GM10248 (cell line): ENCODE data around the gene FBLN1.

ENCODE experiments used
- CTCF ChIA-PET: fragments of 300-600 bp; sonication (Branson Sonifier 250); formaldehyde crosslinking; extraction: SDS; loops from one replicate; lab custom pipeline; 2021; ENCODE audit warnings: antibody characterized with exemption; lab: Yijun Ruan, JAX
- POLR2A ChIA-PET: fragments of 350-650 bp; sonication (Branson Sonifier 250); formaldehyde crosslinking; extraction: SDS; loops from one replicate; lab custom pipeline; 2020; ENCODE audit warnings: antibody characterized with exemption; lab: Yijun Ruan, JAX
- DNase-seq: peaks from one replicate; pipeline ENCODE4 v3.0.0; 2012; ENCODE audit errors: extremely low spot score
- CTCF ChIP-seq: IDR thresholded peaks from 2 replicates; pipeline ENCODE4 v1.5.1; 2012; ENCODE audit warnings: mild to moderate bottlenecking, low read depth; ENCODE audit errors: extremely low read depth, missing control alignments, control extremely low read depth

The FBLN1 gene

GRCh38 chr22:45576273-45576625 is 73.6 kb downstream of the FBLN1 start:
- CTCF ChIA-PET: interaction anchor here (1.8 kb wide), 2 partner anchors 361 to 430 kb away, joined by 4 read pairs; no protein-coding TSS in a partner anchor
- TF ChIP-seq CTCF: no peak
- no peak for DNase-seq
- POLR2A ChIA-PET: no interaction called here

DNA sequence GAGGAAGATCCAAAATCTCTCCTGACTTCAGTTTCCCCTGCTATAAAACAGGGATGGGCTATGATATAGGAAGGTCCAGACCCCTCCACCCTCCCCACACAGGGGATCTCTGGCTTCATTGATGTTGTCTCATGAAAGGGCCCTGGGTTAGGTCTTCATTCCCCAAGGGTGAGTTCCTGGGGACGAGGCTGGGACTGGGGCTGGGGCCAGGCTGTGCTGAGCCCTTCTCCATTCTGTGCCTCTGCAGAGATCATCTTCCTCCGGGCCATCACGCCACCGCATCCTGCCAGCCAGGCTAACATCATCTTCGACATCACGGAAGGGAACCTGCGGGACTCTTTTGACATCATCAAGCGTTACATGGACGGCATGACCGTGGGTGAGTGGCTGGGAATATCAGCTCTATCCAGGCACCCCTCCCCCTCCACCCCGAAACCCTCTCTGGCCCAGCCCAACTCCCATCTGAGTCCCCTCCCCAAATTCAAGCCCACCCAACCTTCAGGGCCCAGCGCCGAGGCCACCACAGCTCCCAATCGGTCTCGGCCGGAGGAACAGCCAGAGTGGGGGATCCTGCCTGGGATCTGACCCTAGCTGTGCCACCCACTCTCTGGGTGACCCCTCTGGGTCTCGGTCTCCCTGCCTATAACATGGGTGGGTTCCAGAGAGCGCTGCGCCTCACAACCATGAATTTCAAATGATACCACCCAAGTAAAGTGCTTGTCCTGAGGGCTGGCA is 74.2 kb downstream of the FBLN1 start:
- POLR2A ChIA-PET: no interaction called here
- DNase-seq: no peak

DNA sequence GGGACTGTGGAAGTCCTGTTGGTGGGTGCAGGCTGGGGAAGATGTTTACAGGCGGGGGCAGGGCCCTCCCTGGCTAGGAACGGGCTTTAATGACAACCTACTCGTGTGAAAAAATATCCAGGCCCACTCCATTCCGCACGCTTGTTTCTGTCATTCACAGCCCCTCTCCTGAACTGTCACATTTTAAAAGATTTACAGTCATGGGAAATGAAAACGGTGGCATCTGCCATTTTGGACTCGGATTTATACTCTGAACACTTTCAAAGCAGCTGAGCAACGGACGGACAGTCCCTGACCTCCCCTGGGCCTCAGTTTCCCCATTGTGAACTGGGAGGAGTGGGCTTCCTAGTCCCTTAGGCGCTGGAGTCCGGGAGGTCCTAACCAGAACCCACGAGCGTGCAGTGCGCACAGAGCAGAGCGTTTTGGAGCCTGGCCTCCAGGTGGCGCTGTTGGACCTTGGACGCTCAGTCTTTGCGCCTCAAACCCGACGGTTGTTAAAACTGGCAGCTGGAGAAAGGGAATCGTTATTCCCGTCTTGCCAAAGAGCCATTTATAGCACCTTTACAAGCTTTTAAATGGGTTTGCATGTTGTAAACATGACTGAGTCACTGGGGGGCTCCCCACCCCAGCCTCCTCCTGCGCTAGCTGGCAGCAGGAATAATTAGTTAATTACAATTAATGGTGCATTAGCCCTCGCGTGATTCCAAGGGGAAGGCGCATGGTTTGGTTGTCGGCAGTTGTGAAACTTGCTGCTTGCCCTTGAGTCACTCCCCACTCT is 75.3 kb downstream of the FBLN1 start:
- peak; percentile 83 for DNase-seq
- CTCF ChIA-PET: interaction anchor here (0.6 to 2.0 kb wide), 29 partner anchors 8 to 544 kb away, joined by 3 to 21 read pairs (median 4); no protein-coding TSS in a partner anchor
- TF ChIP-seq CTCF: peak; percentile 98
- POLR2A ChIA-PET: no interaction called here

More for the DNA sequence above, 74.2 kb downstream of the FBLN1 start:
- TF ChIP-seq CTCF: no peak
- CTCF ChIA-PET: interaction anchor here (0.9 to 2.0 kb wide), 18 partner anchors 11 to 538 kb away, joined by 3 to 21 read pairs (median 4); no protein-coding TSS in a partner anchor

- DNase-seq: no peak
- CTCF ChIA-PET: interaction anchor here (0.6 to 2.0 kb wide), 23 partner anchors 9 to 543 kb away, joined by 3 to 21 read pairs (median 5); no protein-coding TSS in a partner anchor
- POLR2A ChIA-PET: no interaction called here
- TF ChIP-seq CTCF: no peak
These were observed 76.0 kb downstream of the FBLN1 start for GRCh38 chr22:45578524-45579147.

DNA sequence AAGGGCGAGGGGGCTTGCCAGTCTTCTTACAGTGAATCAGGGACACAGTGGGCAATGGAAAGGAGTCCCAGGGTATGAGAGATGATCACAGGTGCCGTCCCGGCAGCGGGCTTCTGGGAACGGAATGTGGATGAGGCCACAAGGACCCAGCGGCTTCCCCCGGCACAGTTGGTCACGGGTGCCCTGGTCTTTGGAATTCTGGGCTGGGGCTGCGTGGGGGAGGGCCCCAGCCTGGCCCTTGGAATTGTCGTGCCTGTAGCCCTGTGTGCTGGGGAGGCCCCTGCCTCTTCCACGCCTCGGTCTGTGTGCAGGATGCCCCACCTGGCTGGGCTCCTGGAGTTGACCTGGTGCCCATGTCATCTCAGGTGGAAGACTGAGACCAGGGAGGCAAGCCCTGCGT is 76.6 kb downstream of the FBLN1 start:
- no peak for TF ChIP-seq CTCF
- DNase-seq: no peak
- CTCF ChIA-PET: interaction anchor here (1.1 to 1.7 kb wide), 3 partner anchors 12 to 538 kb away, joined by 3 to 5 read pairs (median 3); no protein-coding TSS in a partner anchor
- POLR2A ChIA-PET: no interaction called here
